ENCODE results near the gene SYT1.
"Not testable (repeated sequence)": the region's sequence is repeated elsewhere in the genome, so short reads cannot be mapped to it uniquely, and the experiment has no call there.

The SYT1 gene

GRCh38 chr12:78977304-78977867, 112.8 kb downstream of the SYT1 start:
- no peak for DNase-seq

GRCh38 chr12:78994168-78994791, 129.7 kb downstream of the SYT1 start:
- DNase-seq, result no peak

GRCh38 chr12:79000501-79000900, 135.9 kb downstream of the SYT1 start:
- no peak for DNase-seq

- DNase-seq, result peak; percentile 56
These were observed 136.8 kb downstream of the SYT1 start for GRCh38 chr12:79001404-79001803.

- no peak for DNase-seq
These were observed 141.7 kb downstream of the SYT1 start for GRCh38 chr12:79006306-79006705.

- no peak for DNase-seq
These were observed 144.0 kb downstream of the SYT1 start for GRCh38 chr12:79008591-79008990.

- DNase-seq, result peak; percentile 89
These were observed 148.1 kb downstream of the SYT1 start for GRCh38 chr12:79012636-79013035.

- DNase-seq, result peak; percentile 97
These were observed 151.6 kb downstream of the SYT1 start for GRCh38 chr12:79016181-79016580.

- DNase-seq, result no peak
These were observed 155.1 kb downstream of the SYT1 start for GRCh38 chr12:79019672-79020071.

GRCh38 chr12:79020106-79020505, 155.5 kb downstream of the SYT1 start:
- no peak for DNase-seq

GRCh38 chr12:79021021-79021420, 156.4 kb downstream of the SYT1 start:
- DNase-seq, result no peak

GRCh38 chr12:79023261-79023660, 158.7 kb downstream of the SYT1 start:
- DNase-seq, result no peak

- DNase-seq, result no peak
These were observed 159.2 kb downstream of the SYT1 start for GRCh38 chr12:79023784-79024183.

GRCh38 chr12:79033788-79034187, 169.2 kb downstream of the SYT1 start:
- no peak for DNase-seq

- not testable (repeated sequence) for DNase-seq
These were observed 180.2 kb downstream of the SYT1 start for GRCh38 chr12:79044748-79045147.

GRCh38 chr12:79045149-79045703, 180.7 kb downstream of the SYT1 start:
- not testable (repeated sequence) for DNase-seq

- no peak for DNase-seq
These were observed 181.4 kb downstream of the SYT1 start for GRCh38 chr12:79046021-79046420.

GRCh38 chr12:79048962-79049361, 184.4 kb downstream of the SYT1 start:
- no peak for DNase-seq

GRCh38 chr12:79053394-79053793, 188.8 kb downstream of the SYT1 start:
- no peak for DNase-seq

- no peak for DNase-seq
These were observed 191.5 kb downstream of the SYT1 start for GRCh38 chr12:79055926-79056674.

- DNase-seq, result no peak
These were observed 192.2 kb downstream of the SYT1 start for GRCh38 chr12:79056775-79057174.

GRCh38 chr12:79057540-79057939, 193.0 kb downstream of the SYT1 start:
- no peak for DNase-seq

- no peak for DNase-seq
These were observed 193.8 kb downstream of the SYT1 start for GRCh38 chr12:79058342-79058741.

GRCh38 chr12:79059557-79059956, 195.0 kb downstream of the SYT1 start:
- DNase-seq, result no peak

All from DMS153 (cell line).